ENCODE measurements around the gene FRMD3.

Gene FRMD3

DNA sequence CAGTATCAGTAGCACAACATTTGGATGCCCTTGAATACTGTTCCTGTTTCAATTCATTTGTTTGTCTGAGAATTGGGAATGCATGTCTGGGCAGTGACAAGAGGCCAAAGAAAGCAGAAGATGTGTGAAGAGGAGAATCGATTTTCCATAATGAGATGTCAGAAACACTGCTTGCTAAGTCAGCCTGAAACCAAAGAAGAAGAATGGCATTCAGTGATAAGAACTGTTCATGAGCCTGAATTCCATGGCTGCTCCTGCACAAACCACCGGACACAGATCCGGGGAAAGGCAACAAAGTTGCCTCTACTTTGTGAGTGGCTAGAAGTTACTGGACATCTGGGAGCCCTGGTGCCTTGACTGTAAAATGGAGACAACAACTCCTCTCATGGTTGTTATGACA lies 268.1 kb downstream of the FRMD3 start:
- no peak for DNase-seq

DNA sequence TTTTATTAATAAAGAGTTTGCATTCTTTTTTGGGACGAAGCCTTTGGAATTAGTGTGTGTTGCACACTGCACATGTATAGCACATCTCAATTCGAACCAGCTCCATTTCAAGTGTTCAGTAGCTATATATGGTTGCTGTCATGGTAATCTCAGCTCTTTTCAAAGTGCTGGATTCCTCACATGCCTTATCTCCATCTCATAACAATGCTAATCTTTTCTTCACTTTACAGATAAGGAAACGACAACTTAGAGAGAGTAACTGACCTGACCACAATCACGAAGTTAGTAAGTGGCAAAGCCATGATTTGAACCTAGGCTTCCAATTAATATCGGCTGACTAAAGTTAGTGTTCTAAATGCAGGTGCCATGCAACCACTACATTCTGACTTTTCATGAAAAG lies 270.5 kb downstream of the FRMD3 start:
- DNase-seq = no peak

DNA sequence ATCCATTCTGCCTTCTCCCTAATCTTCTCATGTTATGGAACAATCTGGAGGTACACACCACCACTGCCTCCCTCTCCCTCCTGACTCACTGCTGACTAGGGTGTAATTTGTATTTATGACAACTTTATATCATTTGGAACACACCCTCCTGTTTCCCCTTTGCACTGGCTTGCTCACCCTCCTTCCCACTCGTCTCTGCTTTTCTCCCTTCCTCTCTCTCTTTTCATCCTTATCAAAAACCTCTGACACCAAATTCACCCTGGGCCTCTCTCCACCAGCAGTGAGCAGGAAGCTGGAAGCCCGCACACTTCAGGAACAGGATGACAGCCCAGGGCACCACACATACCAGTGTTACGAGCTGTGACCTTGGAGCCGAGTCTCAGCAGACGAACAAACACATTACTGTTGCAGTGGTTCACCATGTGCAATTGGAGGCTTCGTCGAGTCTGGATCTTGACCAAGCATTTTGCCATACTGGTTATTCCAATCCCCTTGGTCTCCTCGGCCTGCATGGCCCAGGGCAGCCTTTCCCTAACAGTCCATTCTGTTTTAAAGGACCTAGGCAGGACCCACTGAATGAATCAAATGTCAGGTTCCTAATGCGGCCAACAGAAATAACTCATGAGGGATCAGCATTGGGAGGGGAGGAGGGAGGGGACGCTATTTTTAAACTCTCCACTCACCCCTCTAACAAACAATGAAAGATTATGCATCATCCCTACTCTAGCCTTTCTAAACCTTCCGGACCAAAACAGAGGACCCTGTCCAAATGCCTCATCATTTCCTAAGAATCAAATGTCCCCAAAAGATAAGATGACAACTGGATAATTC lies 271.3 kb downstream of the FRMD3 start:
- DNase-seq = no peak

DNA sequence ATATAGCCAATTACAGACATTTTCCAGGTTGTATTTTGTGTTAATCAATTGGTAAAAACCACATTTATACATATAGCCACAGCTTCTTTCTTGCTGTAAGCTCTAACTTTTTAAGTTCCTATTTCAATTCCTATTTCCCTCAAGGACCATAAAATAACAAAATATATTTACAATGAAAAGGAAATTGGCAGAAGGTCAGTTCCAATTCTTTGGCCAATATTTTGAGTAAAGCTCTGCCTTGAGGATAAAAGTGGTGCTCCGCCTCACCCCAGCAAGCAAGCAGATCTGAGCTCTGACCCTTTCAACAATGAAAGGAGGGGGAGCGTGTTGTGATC lies 271.9 kb downstream of the FRMD3 start:
- DNase-seq = no peak

DNA sequence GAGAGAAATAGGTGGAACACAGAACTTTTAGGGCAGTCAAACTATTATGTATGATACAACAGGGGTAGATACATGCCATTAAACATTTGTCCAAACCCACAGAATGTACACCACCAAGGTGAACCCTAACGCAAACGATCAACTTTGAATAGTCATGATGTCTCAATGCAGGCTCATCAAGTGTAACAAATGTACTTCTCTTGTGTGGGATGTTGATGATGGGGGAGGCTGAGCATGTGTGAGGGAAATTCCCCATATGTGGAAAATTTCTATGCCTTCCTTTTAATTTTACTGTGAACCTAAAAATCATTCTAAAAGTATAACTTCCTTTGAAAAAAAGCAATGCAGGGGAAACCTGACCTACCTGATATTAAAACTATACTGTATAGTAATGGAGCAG lies 273.9 kb downstream of the FRMD3 start:
- no peak for DNase-seq

DNA sequence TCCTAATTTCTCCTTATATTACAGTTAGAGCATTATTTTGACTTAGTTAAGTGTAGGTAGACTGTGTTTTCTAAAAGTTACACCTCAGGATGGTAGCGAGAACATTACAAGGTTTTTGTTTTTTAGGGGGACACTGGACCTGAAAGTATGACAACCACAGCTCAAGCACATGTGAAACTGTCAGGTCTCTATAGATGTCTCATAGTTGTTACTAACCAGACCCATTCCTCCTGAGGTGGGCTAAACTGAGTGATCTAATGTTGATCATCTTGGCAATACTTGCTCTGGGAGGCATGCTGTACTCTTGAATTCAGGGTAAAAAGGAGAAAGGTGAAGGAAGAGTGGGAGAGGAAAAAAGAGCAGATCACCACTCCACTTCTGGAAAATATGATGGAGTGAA lies 278.6 kb downstream of the FRMD3 start:
- DNase-seq = no peak

DNA sequence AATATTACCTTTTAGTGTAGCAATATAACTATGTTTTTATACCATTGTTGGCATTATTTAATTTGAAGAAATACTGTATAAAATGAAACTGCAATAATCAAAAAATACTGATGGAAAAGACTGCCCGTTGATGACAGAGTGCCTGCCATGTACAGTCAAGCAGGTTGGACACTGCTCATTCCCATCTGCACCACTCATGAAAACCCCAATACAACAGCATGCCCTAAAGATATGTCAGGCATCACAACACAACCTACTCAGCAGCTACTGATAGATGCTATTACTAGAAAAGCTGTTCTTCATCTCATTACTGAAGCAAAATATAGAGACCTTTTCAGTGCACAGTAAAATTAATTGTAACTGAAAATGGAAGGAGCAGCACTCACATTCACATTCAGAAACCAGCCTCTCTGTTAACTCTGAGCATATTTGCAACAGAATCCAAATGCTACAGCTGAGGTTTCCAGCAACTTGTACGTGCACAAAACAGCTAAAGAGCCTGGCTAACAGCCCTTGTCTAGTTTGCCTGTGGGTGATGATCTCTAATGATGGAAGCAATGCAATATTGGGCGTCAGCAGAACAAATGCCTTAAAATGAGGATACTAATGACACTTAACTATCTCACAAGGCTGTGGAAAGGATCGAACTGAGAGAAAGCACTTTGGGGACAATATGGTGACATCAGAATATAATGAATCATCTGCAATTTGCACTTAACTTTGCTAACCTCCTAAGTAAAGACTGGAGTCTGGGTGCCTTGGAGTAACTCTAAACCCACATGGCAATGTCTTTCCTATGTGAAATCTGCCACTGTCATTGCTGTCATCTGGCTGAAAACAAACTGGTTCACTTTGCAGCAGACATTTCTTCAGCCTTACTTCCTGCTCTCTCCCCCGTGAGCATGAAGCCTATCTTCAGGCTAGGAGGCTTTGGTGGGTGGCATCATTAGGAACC lies 280.0 kb downstream of the FRMD3 start:
- DNase-seq = no peak

- no peak for DNase-seq
Observed at GRCh38 chr9:83247732-83248131, 290.5 kb downstream of the FRMD3 start.

DNA sequence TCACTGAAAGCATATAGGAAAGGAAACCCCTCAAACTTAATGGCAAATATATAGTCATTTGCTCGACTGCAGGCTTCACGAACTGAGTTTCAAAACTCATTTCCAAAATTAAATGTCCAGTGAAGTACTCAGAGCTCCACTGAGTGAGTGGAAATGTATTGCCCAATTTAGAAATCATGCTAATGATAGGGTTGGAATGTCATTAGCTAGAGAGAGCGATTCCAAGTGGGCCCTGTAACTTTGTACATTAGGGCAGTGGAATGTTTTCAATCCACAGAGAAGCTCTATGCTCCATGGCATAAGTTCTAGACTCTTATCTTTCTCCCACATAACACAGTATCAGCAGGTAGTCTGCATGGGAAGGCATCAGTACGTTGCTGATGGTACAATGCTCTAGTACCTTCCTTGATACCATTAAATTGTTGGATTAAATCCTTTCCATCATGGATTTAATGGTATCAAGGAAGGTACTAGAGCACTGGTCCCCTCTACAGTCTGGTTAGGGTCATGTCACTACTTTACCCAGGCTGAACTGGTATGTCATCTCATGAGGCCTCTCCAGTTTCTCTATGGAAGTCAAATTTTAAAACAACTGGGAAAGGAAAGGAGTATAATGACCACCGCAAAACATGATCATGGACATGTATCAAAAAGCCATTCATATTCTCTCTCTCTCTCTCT lies 292.1 kb downstream of the FRMD3 start:
- no peak for DNase-seq

DNA sequence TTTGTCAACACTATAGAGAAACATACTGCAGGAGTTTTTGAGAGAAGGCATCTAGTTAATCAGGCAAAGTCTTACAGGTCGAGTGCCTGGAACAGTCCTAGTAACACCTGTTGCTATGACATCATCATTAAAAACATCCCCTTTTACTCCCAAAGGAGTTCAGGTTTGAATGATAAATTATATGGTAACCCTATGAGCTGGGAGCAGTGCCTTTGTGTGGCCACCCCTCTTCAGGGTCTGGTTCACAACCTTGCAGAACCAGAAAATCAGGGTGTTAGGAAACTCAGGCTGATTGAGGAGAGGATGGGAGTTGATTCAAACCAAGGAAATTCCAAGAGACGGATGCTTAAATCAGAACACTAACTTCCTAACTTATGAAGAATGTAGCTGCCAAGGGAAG lies 296.1 kb downstream of the FRMD3 start:
- DNase-seq = no peak

GRCh38 chr9:83240671-83241070 lies 297.5 kb downstream of the FRMD3 start:
- no peak for DNase-seq

DNA sequence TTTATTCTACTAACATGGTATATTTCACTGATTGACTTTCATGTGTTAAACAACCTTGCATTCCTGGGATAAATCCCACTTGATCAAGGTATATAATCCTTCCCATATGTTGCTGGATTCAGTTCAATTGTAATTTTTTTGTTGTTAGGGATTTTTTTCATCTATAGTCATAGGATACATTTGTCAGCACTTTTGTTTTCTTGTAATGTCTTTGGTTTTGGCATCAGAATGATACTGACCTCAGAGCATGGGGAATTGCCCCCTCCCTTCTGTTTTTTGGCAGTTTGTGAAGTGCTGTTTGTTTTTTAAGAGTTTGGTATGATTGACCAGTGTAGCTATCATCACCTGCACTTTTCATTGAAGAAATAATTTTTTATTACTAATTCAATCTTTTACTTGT lies 298.5 kb downstream of the FRMD3 start:
- no peak for DNase-seq

- DNase-seq = no peak
Observed at GRCh38 chr9:83238871-83239640, 299.1 kb downstream of the FRMD3 start.

GRCh38 chr9:83236029-83236696 lies 302.0 kb downstream of the FRMD3 start:
- DNase-seq = no peak

- DNase-seq = no peak
Observed at GRCh38 chr9:83235526-83235925, 302.7 kb downstream of the FRMD3 start.

- no peak for DNase-seq
Observed at GRCh38 chr9:83234541-83234940, 303.7 kb downstream of the FRMD3 start.

GRCh38 chr9:83233647-83234046 lies 304.6 kb downstream of the FRMD3 start:
- DNase-seq = no peak

DNA sequence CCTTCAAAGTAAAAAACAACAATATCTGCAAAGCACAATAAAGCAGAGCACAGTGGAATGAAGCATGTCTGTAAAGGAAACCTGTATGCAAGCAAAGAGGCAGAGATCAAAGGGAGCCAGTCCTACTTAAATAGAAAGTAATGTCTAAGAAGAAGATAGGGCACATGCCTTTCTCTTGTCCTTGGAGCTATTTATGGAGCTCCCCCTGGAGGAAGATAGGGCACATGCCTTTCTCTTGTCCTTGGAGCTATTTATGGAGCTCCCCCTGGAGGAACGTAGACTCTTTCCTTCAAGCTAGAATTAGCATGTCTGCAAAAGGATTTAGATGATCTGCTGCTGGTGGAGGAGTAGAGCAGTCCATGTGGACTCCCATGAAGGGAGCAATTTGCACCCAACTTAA lies 307.2 kb downstream of the FRMD3 start:
- DNase-seq = no peak

DNA sequence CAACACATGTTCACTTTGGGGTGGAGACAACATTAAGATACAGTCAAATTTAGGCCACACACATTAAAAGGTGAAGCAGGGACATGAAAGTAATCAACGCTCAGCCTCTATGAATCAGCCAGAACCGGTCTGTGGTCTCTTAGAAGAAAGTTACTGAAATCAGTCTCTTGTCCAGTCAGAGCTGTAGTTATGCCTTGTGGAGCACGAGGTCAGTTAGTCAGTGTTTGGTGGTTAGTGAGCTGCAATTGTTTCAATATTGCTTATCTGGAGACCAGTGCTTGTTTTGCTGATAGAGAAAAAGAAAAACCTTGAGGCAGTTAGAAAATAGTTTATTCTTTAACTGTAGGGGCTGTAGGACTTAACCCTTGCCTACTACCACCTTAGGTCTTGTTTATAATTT lies 317.5 kb downstream of the FRMD3 start:
- DNase-seq = no peak

- no peak for DNase-seq
Observed at GRCh38 chr9:83219924-83220438, 318.2 kb downstream of the FRMD3 start.

GRCh38 chr9:83219154-83219923 lies 318.9 kb downstream of the FRMD3 start:
- no peak for DNase-seq
